GM12891 (cell line): ENCODE data around the gene CREB5.

Source experiments
- POLR2A ChIP-seq: IDR thresholded peaks from 2 replicates; pipeline ENCODE4 v1.6.1; 2011; ENCODE audit warnings: low read depth, low read length, control low read depth
- POLR2AphosphoS5 ChIP-seq: IDR thresholded peaks from 2 replicates; pipeline ENCODE4 v1.6.1; 2011; ENCODE audit warnings: low read depth, low read length, control low read depth
- POU2F2 ChIP-seq: IDR thresholded peaks from 2 replicates; pipeline ENCODE4 v1.6.1; 2011; ENCODE audit warnings: low read depth, mild to moderate bottlenecking, control low read depth, low read length, moderate library complexity
- SPI1 ChIP-seq: IDR thresholded peaks from 2 replicates; pipeline ENCODE4 v1.6.1; 2011; ENCODE audit warnings: low read depth, low read length, control low read depth

GRCh38 chr7:28440055-28440601, 27.8 kb downstream of the CREB5 start:
- TF ChIP-seq POLR2A, result no peak
- no peak for TF ChIP-seq SPI1
- no peak for TF ChIP-seq POLR2AphosphoS5
- no peak for TF ChIP-seq POU2F2
